Activated gamma-delta T cell treated with Interleukin-2 at 50 U/mL for 16 hours (primary cell): ENCODE data around the gene KATNAL2.
"Not testable (repeated sequence)": the region's sequence is repeated elsewhere in the genome, so short reads cannot be mapped to it uniquely, and the experiment has no call there.

ENCODE experiments used
- DNase-seq: peaks from one replicate; pipeline ENCODE4 v3.0.0-alpha.2; 2020

The KATNAL2 gene

GRCh38 chr18:46939998-46940571 lies 22.7 kb downstream of the KATNAL2 start:
- no peak for DNase-seq

- DNase-seq, result no peak
Measured at GRCh38 chr18:46942646-46943045, 25.2 kb downstream of the KATNAL2 start.

- DNase-seq, result peak; percentile 16
Measured at GRCh38 chr18:46946656-46947282, 29.4 kb downstream of the KATNAL2 start.

GRCh38 chr18:46950064-46950656 lies 32.8 kb downstream of the KATNAL2 start:
- DNase-seq, result no peak

- no peak for DNase-seq
Measured at GRCh38 chr18:46953195-46953594, 35.8 kb downstream of the KATNAL2 start.

GRCh38 chr18:46958209-46958608 lies 40.8 kb downstream of the KATNAL2 start:
- no peak for DNase-seq

GRCh38 chr18:46963656-46964578 lies 46.5 kb downstream of the KATNAL2 start:
- DNase-seq, result not testable (repeated sequence)

- DNase-seq, result not testable (repeated sequence)
Measured at GRCh38 chr18:46964579-46965293, 47.3 kb downstream of the KATNAL2 start.

GRCh38 chr18:46966266-46966665 lies 48.9 kb downstream of the KATNAL2 start:
- not testable (repeated sequence) for DNase-seq

GRCh38 chr18:46969551-46969950 lies 52.1 kb downstream of the KATNAL2 start:
- DNase-seq, result not testable (repeated sequence)

- not testable (repeated sequence) for DNase-seq
Measured at GRCh38 chr18:47019870-47020269, 102.5 kb downstream of the KATNAL2 start.

GRCh38 chr18:47020757-47021156 lies 103.4 kb downstream of the KATNAL2 start:
- DNase-seq, result not testable (repeated sequence)

- not testable (repeated sequence) for DNase-seq
Measured at GRCh38 chr18:47022821-47023220, 105.4 kb downstream of the KATNAL2 start.

- DNase-seq, result not testable (repeated sequence)
Measured at GRCh38 chr18:47023769-47024465, 106.5 kb downstream of the KATNAL2 start.

- not testable (repeated sequence) for DNase-seq
Measured at GRCh38 chr18:47025557-47026174, 108.3 kb downstream of the KATNAL2 start.

- DNase-seq, result not testable (repeated sequence)
Measured at GRCh38 chr18:47028738-47029137, 111.3 kb downstream of the KATNAL2 start.

GRCh38 chr18:47029684-47030353 lies 112.4 kb downstream of the KATNAL2 start:
- not testable (repeated sequence) for DNase-seq

GRCh38 chr18:47030887-47031286 lies 113.5 kb downstream of the KATNAL2 start:
- DNase-seq, result not testable (repeated sequence)

GRCh38 chr18:47032945-47033344 lies 115.5 kb downstream of the KATNAL2 start:
- no peak for DNase-seq

GRCh38 chr18:47034591-47034990 lies 117.2 kb downstream of the KATNAL2 start:
- not testable (repeated sequence) for DNase-seq
